Muscle layer of duodenum (tissue), 2 donors: Measurements from ENCODE around the gene HDLBP.

Experiments
- H3K27ac ChIP-seq: one replicate; pipeline ENCODE4 v1.7.0; 2013; ENCODE audit warnings: mild to moderate bottlenecking, low read length
- H3K27me3 ChIP-seq: one replicate; pipeline ENCODE4 v1.7.0; 2013; ENCODE audit warnings: low read depth, mild to moderate bottlenecking, control low read depth, low read length
- H3K36me3 ChIP-seq, 2 donors: one replicate each; pipeline ENCODE4 v1.7.0; 2013; ENCODE audit warnings: low read length in 2 of 2, control low read depth in 1 of 2, mild to moderate bottlenecking in 1 of 2; ENCODE audit not compliant: insufficient read depth in 2 of 2, control insufficient read depth in 1 of 2
- H3K4me1 ChIP-seq, 2 donors: one replicate each; pipeline ENCODE4 v1.7.0; 2013; ENCODE audit warnings: low read length in 2 of 2, mild to moderate bottlenecking in 2 of 2, control low read depth in 1 of 2, moderate library complexity in 1 of 2; ENCODE audit not compliant: insufficient read depth in 2 of 2, control insufficient read depth in 1 of 2
- H3K4me3 ChIP-seq, 2 donors: one replicate each; pipeline ENCODE4 v1.7.0; 2013; ENCODE audit warnings: low read length in 2 of 2, low read depth in 1 of 2, mild to moderate bottlenecking in 1 of 2
- H3K9me3 ChIP-seq, 2 donors: one replicate each; pipeline ENCODE4 v1.7.0; 2013; ENCODE audit warnings: low read length in 2 of 2, control low read depth in 1 of 2, mild to moderate bottlenecking in 1 of 2; ENCODE audit not compliant: control insufficient read depth in 1 of 2
- donor health status: healthy.

Gene HDLBP

DNA sequence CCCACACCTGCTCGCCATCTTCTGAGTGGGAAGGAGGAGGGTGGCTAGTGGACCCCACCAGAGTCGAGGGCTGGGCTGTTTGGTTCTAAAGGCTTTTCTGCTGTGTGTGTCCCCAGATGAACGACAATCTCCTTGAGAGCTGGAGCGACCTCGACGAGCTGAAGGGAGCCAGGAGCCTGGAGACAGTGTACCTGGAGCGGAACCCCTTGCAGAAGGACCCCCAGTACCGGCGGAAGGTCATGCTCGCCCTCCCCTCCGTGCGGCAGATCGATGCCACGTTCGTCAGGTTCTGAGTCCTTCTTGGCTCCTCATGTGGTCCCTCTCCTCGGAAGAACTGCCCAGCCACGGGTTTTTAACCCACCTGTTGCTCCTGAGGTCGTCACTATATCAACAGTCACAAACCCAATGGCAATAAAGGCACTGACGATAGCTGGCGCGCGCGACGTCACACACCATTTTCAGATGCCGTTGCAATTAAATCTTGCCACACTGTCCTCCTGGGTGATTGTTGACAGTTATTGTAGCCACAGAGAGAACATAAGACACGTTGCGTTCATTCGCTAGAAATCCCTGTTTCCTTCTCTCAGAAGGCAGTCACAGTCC is 132.8 kb downstream of the HDLBP start:
- no peak overlapping the region for H3K27ac ChIP-seq

DNA sequence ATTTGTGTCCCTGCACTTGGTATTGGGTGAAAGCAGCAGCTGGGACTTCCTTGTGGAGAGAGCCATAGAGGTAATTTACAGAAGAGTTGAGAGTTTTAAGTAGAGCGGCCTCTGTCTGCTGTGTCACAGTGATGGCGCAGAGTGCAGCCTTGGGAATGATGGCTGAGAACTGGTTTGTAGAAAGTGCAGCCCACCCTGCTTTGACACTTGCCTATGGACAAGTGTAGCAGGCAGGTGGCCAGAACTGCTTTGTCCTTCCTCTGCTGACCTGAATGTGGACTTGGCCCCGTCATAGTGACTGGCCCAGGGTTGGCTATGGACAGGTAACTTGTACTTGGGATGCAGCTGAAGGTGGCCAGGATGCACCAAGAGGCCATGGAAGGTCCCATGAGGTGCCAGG is 133.3 kb downstream of the HDLBP start:
- H3K36me3 ChIP-seq, result peaks cover 11 to 39% of the 10 kb centered on the region in 2 donors
- no peaks in the 10 kb centered on the region for H3K27me3 ChIP-seq
- peaks cover 0 to 4% of the 10 kb centered on the region in 2 donors for H3K4me1 ChIP-seq
- no peaks in the 10 kb centered on the region for H3K9me3 ChIP-seq
- no peak overlapping the region for H3K4me3 ChIP-seq
- no peak overlapping the region for H3K27ac ChIP-seq

More for the DNA sequence above, 132.8 kb downstream of the HDLBP start:
- no peak overlapping the region for H3K4me3 ChIP-seq
- peaks cover 0 to 4% of the 10 kb centered on the region in 2 donors for H3K4me1 ChIP-seq
- H3K27me3 ChIP-seq, result no peaks in the 10 kb centered on the region
- H3K36me3 ChIP-seq, result peaks cover 11 to 36% of the 10 kb centered on the region in 2 donors
- no peaks in the 10 kb centered on the region for H3K9me3 ChIP-seq

DNA sequence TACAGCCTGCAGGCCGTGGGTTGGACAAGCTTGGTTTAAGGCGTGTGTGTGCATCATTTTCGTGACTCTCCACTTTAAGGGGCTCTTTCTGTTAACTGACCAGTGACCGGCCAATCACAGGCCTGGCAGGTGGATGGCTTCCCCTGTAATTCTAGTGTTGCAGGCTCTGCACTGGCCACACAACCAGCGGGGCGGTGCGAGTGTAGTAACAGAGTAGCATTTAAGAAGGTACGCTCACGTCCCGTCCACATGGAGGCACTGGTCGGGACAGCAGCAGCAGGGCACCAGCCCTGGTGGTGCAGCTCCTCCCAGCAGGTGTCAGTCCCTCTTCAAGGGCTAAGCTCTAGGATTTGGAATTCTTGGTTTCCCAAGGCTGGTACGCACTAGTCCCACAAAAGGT is 135.0 kb downstream of the HDLBP start:
- H3K27ac ChIP-seq, result no peak overlapping the region
- peaks cover 11 to 43% of the 10 kb centered on the region in 2 donors for H3K36me3 ChIP-seq
- no peaks in the 10 kb centered on the region for H3K27me3 ChIP-seq
- H3K4me3 ChIP-seq, result no peak overlapping the region
- H3K4me1 ChIP-seq, result peaks cover 0 to 4% of the 10 kb centered on the region in 2 donors
- H3K9me3 ChIP-seq, result no peaks in the 10 kb centered on the region

DNA sequence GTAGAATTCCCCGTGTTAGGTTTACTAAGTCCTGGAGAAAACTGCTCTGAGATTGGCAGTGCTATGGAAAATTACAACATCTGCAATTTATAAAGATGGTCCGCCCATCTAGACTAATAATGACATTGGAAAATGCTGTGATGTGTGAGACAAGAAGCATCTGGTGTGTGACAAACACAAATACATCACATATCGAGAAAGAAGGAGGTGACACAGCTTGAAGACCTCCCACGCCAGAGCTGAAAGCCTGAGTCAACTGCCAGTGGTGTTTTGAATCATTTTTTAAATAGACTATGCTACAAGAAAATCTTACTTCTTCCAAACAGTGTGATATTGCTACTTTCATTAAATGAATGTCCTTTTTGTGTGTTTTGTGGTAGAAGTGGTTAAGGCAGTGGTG is 135.6 kb downstream of the HDLBP start:
- Histone ChIP-seq H3K27ac (no peak overlapping the region), H3K4me1 (peaks cover 0 to 4% of the 10 kb centered on the region in 2 donors), H3K4me3 (no peak overlapping the region), H3K9me3 (no peaks in the 10 kb centered on the region), H3K36me3 (peaks cover 11 to 49% of the 10 kb centered on the region in 2 donors), H3K27me3 (no peaks in the 10 kb centered on the region)

DNA sequence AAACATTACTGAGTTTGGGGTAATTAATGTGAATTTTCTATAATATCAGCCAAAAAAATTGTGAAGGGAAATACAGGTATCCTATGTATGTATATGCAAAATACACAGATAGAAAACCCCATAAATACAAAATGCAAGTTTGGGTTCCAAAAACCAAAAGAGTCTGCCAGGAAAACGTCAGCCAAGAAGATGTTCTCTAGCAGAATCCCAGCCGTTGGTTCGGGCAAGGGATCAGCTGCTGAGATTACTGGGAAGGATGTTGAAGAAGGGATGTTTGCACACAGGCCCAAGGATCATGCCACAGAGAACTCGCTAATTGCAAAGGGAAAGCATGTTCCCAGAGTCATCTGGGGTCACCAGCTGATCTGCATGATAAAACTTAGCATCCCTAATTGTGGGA is 136.5 kb downstream of the HDLBP start:
- H3K4me3 ChIP-seq, result no peak overlapping the region
- no peak overlapping the region for H3K27ac ChIP-seq
- peaks cover 0 to 4% of the 10 kb centered on the region in 2 donors for H3K4me1 ChIP-seq
- peaks cover 11 to 56% of the 10 kb centered on the region in 2 donors for H3K36me3 ChIP-seq
- H3K9me3 ChIP-seq, result no peaks in the 10 kb centered on the region
- no peaks in the 10 kb centered on the region for H3K27me3 ChIP-seq

DNA sequence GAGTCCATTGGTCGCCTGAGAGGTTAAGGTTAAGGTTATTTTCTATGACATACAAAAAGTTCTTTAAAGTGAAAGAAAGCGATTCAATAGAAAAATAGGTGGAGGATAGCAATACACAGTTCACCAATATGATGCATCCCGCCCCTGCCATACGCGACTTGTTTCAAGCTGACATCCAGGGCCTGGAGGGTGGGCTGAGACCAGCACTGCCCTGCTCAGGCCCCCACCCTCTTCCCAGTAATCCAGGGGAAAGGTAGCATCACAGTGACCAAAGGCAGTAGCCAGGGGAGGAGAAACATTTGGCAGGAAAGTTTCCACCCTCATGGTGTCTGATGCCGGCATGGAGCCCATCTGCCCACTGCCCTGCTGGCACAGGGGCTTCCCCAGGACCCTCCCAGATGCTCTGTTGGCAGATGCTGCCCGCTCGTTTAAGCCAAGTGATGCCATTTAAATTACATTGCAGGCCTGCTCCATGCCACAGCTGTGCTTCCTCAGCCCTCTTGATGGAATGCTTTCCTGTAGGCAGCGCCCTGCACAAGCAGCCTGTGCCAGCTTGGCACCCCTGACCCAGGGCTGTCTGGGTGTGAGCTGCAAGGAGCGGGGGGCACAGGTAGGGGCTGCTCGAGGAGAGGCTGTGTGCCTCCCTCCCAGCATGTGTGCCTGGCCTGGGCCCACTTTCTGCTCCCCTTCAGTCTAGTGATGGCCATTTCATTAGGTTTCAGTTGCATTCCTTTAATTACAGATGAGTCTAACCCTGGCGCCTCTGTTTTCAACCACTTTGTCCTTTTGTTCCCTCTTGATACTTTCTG is 137.7 kb downstream of the HDLBP start:
- no peaks in the 10 kb centered on the region for H3K27me3 ChIP-seq
- no peak overlapping the region for H3K4me3 ChIP-seq
- H3K9me3 ChIP-seq, result no peaks in the 10 kb centered on the region
- peaks cover 0 to 4% of the 10 kb centered on the region in 2 donors for H3K4me1 ChIP-seq
- peaks cover under 1 to 51% of the 10 kb centered on the region in 2 donors for H3K36me3 ChIP-seq
- H3K27ac ChIP-seq, result no peak overlapping the region
